CD14-positive monocyte (primary cell): ENCODE data around the gene CYP19A1. TPM values are rescaled to one million over a fixed set of nuclear protein-coding genes. Genes with fewer than 3 reads are reported as not detected.

Experiments used
- DNase-seq, 3 donors: peaks; one replicate each; pipeline ENCODE4 v3.0.0-alpha.2; 2011 to 2022
- H2AFZ ChIP-seq: 2 replicates; pipeline ENCODE4 v1.6.0; 2012; ENCODE audit warnings: mild to moderate bottlenecking, low read depth, low read length, inconsistent platforms; ENCODE audit not compliant: insufficient read depth, poor library complexity, severe bottlenecking
- H3K27ac ChIP-seq, 2 donors: 1 replicate in 1 of 2; 2 replicates in 1 of 2; pipeline ENCODE4 v1.5.1; 2012 to 2013; ENCODE audit warnings: low read length in 2 of 2, control low read depth in 1 of 2, inconsistent platforms in 1 of 2, low read depth in 1 of 2, mild to moderate bottlenecking in 1 of 2
- H3K27me3 ChIP-seq, 2 donors: one replicate each; pipeline versions ENCODE4 v1.6.0 to v1.6.1; 2011 to 2013; ENCODE audit warnings: low read length in 2 of 2; ENCODE audit not compliant: control insufficient read depth in 2 of 2, insufficient read depth in 2 of 2
- H3K36me3 ChIP-seq, 2 donors: replicated peaks in 1 of 2; 1 replicate in 1 of 2; 2 replicates in 1 of 2; pipeline versions ENCODE4 v1.5.1 to v1.6.1; 2012 to 2013; ENCODE audit warnings: low read length in 2 of 2, control low read depth in 1 of 2, inconsistent platforms in 1 of 2, mild to moderate bottlenecking in 1 of 2; ENCODE audit not compliant: insufficient read depth in 2 of 2, control insufficient read depth in 1 of 2
- H3K4me1 ChIP-seq, 2 donors: 1 replicate in 1 of 2; 2 replicates in 1 of 2; pipeline versions ENCODE4 v1.5.1 to v1.6.1; 2012 to 2013; ENCODE audit warnings: low read length in 2 of 2, control low read depth in 1 of 2, inconsistent platforms in 1 of 2, mild to moderate bottlenecking in 1 of 2, moderate library complexity in 1 of 2; ENCODE audit not compliant: insufficient read depth in 2 of 2, control insufficient read depth in 1 of 2
- H3K4me2 ChIP-seq: replicated peaks from 2 replicates; pipeline ENCODE3; 2012; ENCODE audit warnings: low read length, moderate library complexity, mild to moderate bottlenecking; ENCODE audit not compliant: poor library complexity, severe bottlenecking; ENCODE audit errors: extremely low read depth
- H3K4me3 ChIP-seq, 3 experiments: fragments of 200-600 bp in 1 of 3; sonication (generic) in 1 of 3; replicated peaks in 1 of 3; 1 replicate in 2 of 3; 2 replicates in 1 of 3; pipeline ENCODE4 v1.5.1; 2011 to 2013; ENCODE audit warnings: low read length in 3 of 3, mild to moderate bottlenecking in 3 of 3, control low read depth in 2 of 3, low read depth in 2 of 3, inconsistent platforms in 1 of 3, moderate library complexity in 1 of 3
- H3K79me2 ChIP-seq: 2 replicates; pipeline ENCODE4 v1.6.0; 2012; ENCODE audit warnings: mild to moderate bottlenecking, control low read depth, inconsistent platforms, low read length, moderate library complexity; ENCODE audit not compliant: insufficient read depth
- H3K9ac ChIP-seq: 2 replicates; pipeline ENCODE4 v1.6.0; 2017; ENCODE audit warnings: low read length, mild to moderate bottlenecking; ENCODE audit not compliant: insufficient read depth, poor library complexity, severe bottlenecking
- H3K9me3 ChIP-seq, 2 donors: replicated peaks in 1 of 2; 1 replicate in 1 of 2; 2 replicates in 1 of 2; pipeline versions ENCODE4 v1.5.1 to v1.6.1; 2012 to 2013; ENCODE audit warnings: low read length in 2 of 2, control low read depth in 1 of 2; ENCODE audit not compliant: control insufficient read depth in 1 of 2, insufficient read depth in 1 of 2
- H4K20me1 ChIP-seq: 2 replicates; pipeline ENCODE4 v1.6.0; 2012; ENCODE audit warnings: mild to moderate bottlenecking, low read length, control low read depth, moderate library complexity; ENCODE audit not compliant: insufficient read depth
- H3K27ac Mint-ChIP-seq, 7 donors: one replicate each; pipeline ENCODE4 v1.8.0; 2020; ENCODE audit warnings: mild to moderate bottlenecking in 7 of 7, mixed read lengths in 7 of 7, moderate library complexity in 6 of 7, inconsistent platforms in 2 of 7
- H3K27me3 Mint-ChIP-seq, 3 donors: one replicate each; pipeline ENCODE4 v1.8.0; 2021 to 2022; ENCODE audit warnings: low read depth in 3 of 3, mild to moderate bottlenecking in 3 of 3, mixed read lengths in 3 of 3, moderate library complexity in 3 of 3, inconsistent platforms in 1 of 3
- H3K36me3 Mint-ChIP-seq, 2 donors: one replicate each; pipeline ENCODE4 v1.8.0; 2020; ENCODE audit warnings: mixed read lengths in 2 of 2, inconsistent platforms in 1 of 2, mild to moderate bottlenecking in 1 of 2
- H3K4me1 Mint-ChIP-seq: one replicate; pipeline ENCODE4 v1.8.0; 2020; ENCODE audit warnings: mild to moderate bottlenecking, mixed read lengths
- H3K4me3 Mint-ChIP-seq, 2 donors: one replicate each; pipeline ENCODE4 v1.8.0; 2020; ENCODE audit warnings: mild to moderate bottlenecking in 2 of 2, mixed read lengths in 2 of 2, moderate library complexity in 1 of 2
- H3K9me3 Mint-ChIP-seq, 7 donors: one replicate each; pipeline ENCODE4 v1.8.0; 2020 to 2022; ENCODE audit warnings: mixed read lengths in 7 of 7, mild to moderate bottlenecking in 6 of 7, moderate library complexity in 6 of 7, inconsistent platforms in 2 of 7
- WGBS: methylation state at CpG from one replicate; pipeline ENCODE4 v1.1.5; 2013; ENCODE audit warnings: missing lambda C conversion rate; ENCODE audit not compliant: insufficient coverage; 5-methylcytosine and 5-hydroxymethylcytosine counted together
- intact Hi-C, 2 donors: fragments of 100-400 bp; cut with micrococcal nuclease; formaldehyde crosslinking; loops; one replicate each; pipeline versions ENCODE4 v1.15.0 to v1.15.1; 2023
- polyA plus RNA-seq, 3 donors: library from polyadenylated mRNA; depleted of rRNA in 1 of 3; unstranded in 2 of 3; stranded (reverse) in 1 of 3; fragments of 300-500 nt in 2 of 3; fragments of >200 nt in 1 of 3; fragmentation: Illumina TruSeq in 2 of 3; gene quantifications; 1 replicate in 2 of 3; 2 replicates in 1 of 3; pipeline ENCODE4 v1.2.3, GENCODE V29; 2012 to 2021
- TF ChIP-seq, protein P1 (sequence below): fragments of 200-600 bp; IDR thresholded peaks from one replicate; pipeline ENCODE4 v1.8.0; 2022; ENCODE audit warnings: antibody characterized with exemption, mild to moderate bottlenecking

The CYP19A1 gene
- polyA plus RNA-seq, 3 donors, result not detected

DNA sequence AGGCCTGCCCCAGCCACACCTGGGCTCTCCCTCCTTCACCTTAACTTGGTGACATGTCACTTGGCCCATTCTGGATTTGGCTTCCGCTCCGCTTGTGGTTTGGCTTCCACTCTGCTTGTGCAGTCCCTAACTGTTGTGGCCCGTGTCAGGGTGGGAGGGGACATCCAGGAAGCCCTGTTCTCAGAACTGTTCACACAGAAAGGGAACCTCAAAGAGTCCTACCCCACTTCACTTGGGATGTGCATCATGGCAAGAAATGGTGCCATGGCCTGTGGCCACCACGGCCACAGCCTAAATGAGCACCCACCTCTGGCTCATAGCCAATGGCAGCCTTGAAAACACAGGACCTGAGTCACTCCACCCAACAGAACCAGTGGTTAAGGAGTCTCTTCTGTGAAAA is 63.4 kb downstream of the CYP19A1 start:
- intact Hi-C loops, result no loop called here
- Histone ChIP-seq H4K20me1 (no peaks in the 10 kb centered on the region), H3K36me3 (no peaks in the 10 kb centered on the region), H2AFZ (no peak overlapping the region), H3K79me2 (no peaks in the 10 kb centered on the region), H3K9ac (no peak overlapping the region), H3K4me1 (no peaks in the 10 kb centered on the region), H3K4me3 (no peak overlapping the region), H3K27me3 (no peaks in the 10 kb centered on the region), H3K9me3 (no peaks in the 10 kb centered on the region), H3K4me2 (no peak overlapping the region), H3K27ac (no peak overlapping the region)
- TF ChIP-seq, protein P1, sequence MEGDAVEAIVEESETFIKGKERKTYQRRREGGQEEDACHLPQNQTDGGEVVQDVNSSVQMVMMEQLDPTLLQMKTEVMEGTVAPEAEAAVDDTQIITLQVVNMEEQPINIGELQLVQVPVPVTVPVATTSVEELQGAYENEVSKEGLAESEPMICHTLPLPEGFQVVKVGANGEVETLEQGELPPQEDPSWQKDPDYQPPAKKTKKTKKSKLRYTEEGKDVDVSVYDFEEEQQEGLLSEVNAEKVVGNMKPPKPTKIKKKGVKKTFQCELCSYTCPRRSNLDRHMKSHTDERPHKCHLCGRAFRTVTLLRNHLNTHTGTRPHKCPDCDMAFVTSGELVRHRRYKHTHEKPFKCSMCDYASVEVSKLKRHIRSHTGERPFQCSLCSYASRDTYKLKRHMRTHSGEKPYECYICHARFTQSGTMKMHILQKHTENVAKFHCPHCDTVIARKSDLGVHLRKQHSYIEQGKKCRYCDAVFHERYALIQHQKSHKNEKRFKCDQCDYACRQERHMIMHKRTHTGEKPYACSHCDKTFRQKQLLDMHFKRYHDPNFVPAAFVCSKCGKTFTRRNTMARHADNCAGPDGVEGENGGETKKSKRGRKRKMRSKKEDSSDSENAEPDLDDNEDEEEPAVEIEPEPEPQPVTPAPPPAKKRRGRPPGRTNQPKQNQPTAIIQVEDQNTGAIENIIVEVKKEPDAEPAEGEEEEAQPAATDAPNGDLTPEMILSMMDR, result no peak
- Mint-ChIP-seq H3K36me3 (no peaks in the 10 kb centered on the region), H3K27ac (no peak overlapping the region), H3K27me3 (peaks cover 4 to 8% (median 5%) of the 10 kb centered on the region in 3 donors), H3K4me1 (peaks cover 2% of the 10 kb centered on the region), H3K4me3 (no peak overlapping the region), H3K9me3 (no peaks in the 10 kb centered on the region)
- DNase-seq, result no peak
- WGBS, result no CpG with 5 or more reads among the region's 4 CpGs

DNA sequence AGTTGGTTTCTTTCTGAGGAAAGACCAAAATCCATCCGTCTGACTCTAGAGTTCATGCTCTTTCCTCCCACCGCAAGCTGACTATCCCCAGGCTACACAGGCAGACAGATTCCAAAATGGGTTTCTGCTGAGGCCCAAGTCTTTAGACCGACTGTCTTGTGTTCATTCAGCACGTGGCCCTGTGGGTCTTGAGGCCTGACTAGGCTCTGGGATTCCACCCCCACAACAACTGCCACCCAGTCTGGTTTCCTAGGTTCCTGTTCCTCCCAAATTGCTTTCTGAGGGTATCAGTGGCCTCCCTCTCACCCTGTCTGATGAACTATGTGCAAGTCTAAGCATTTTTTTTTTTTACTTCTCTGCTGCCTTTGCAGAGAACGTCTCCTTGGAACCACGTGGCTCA is 67.7 kb downstream of the CYP19A1 start:
- Histone ChIP-seq H3K4me1 (peaks cover 12 to 18% of the 10 kb centered on the region in 2 donors), H3K79me2 (no peaks in the 10 kb centered on the region), H3K4me3 (no peak overlapping the region), H2AFZ (no peak overlapping the region), H3K9me3 (no peaks in the 10 kb centered on the region), H3K36me3 (no peaks in the 10 kb centered on the region), H4K20me1 (no peaks in the 10 kb centered on the region), H3K4me2 (no peak overlapping the region), H3K9ac (no peak overlapping the region), H3K27ac (no peak overlapping the region), H3K27me3 (peaks cover 18 to 20% of the 10 kb centered on the region in 2 donors)
- TF ChIP-seq, protein P1, result no peak
- no peak overlapping the region for H3K27ac Mint-ChIP-seq
- H3K27me3 Mint-ChIP-seq, result peaks cover 4 to 46% (median 24%) of the 10 kb centered on the region in 3 donors
- H3K36me3 Mint-ChIP-seq, result no peaks in the 10 kb centered on the region
- no peak for DNase-seq
- WGBS, result 70% methylated on average over 6 of the region's 6 CpGs
- peaks cover 15% of the 10 kb centered on the region for H3K4me1 Mint-ChIP-seq
- H3K4me3 Mint-ChIP-seq, result no peak overlapping the region
- H3K9me3 Mint-ChIP-seq, result peaks cover 0 to 4% (median 0%) of the 10 kb centered on the region in 7 donors
- intact Hi-C loops, result no loop called here
